Central memory CD8-positive, alpha-beta T cell (primary cell): ENCODE data around the gene MACO1.
"Not testable (repeated sequence)": the region's sequence is repeated elsewhere in the genome, so short reads cannot be mapped to it uniquely, and the experiment has no call there.

ENCODE experiments used
- ATAC-seq: fragments of 150-1000 bp; cut with Tn5 transposase; replicated peaks from 2 replicates; pipeline ENCODE4 v1.10.0; 2022; ENCODE audit warnings: mild to moderate bottlenecking, moderate FRiP score, moderate number of reproducible peaks; ENCODE audit not compliant: poor library complexity, severe bottlenecking; ENCODE audit errors: extremely low read depth
- DNase-seq, 2 donors: peaks; one replicate each; pipeline ENCODE4 v3.0.0; 2021; ENCODE audit warnings: low spot score in 2 of 2
- H3K27ac Mint-ChIP-seq: one replicate; pipeline ENCODE4 v1.8.0; 2022; ENCODE audit warnings: low read depth, mild to moderate bottlenecking, moderate library complexity, mixed read lengths
- H3K27me3 Mint-ChIP-seq: one replicate; pipeline ENCODE4 v1.8.0; 2022; ENCODE audit warnings: mixed read lengths
- H3K36me3 Mint-ChIP-seq: one replicate; pipeline ENCODE4 v1.8.0; 2022; ENCODE audit warnings: mild to moderate bottlenecking, moderate library complexity, mixed read lengths; ENCODE audit not compliant: insufficient read depth
- H3K4me1 Mint-ChIP-seq: one replicate; pipeline ENCODE4 v1.8.0; 2022; ENCODE audit warnings: mixed read lengths
- H3K4me3 Mint-ChIP-seq: one replicate; pipeline ENCODE4 v1.8.0; 2022; ENCODE audit warnings: mild to moderate bottlenecking, moderate library complexity, mixed read lengths
- H3K9me3 Mint-ChIP-seq: one replicate; pipeline ENCODE4 v1.8.0; 2022; ENCODE audit warnings: mixed read lengths

Gene MACO1

DNA sequence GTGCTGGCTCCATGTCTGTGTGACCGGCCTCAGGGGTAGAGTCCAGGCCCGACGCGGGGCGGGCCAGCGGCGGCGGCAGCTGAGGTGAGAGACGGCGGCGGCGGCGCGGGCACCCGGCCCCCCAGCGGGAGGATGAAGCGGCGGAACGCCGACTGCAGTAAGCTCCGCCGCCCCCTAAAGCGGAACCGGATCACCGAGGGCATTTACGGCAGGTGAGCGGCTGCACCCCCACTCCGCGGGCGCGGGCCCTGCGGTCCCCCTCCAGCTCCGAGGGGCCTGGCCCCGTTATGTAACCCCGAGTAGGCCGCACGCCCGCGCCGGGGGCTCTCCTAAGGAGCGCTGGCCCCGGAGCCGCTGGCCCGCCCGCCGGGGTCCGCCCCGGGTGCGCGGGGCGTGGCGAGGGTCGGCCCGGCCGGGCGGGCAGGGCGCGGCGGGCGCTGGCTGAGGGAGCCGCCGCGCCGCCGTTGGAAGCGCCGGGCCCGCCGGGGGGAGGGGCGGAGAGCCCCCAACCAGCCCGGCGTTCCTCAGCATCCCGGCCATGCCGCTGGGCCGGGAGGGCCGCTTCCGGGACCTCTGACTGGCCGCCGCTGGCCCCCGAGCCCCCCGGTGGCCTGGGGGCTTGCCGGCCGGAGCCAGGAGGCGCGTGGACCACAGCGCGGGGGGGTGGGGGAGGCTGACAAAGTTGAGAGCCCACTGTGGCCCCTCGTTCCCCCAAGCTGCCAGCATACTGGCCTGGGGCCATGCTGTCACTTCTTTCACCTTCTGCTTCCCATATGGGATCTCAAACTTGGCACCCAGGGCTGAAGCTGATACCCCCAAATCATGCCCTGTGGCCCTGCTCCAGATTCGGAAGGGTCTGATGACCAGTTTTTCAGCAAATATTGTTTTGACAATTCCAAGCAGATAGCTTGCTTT, 527 bp downstream of the MACO1 start:
- Mint-ChIP-seq H3K27me3 (no peaks in the 10 kb centered on the region), H3K4me3 (peak overlapping the region; percentile 97), H3K9me3 (no peaks in the 10 kb centered on the region), H3K36me3 (peaks cover 11% of the 10 kb centered on the region), H3K4me1 (peaks cover 48% of the 10 kb centered on the region), H3K27ac (peak overlapping the region; percentile 99)
- peak; percentile 45 for ATAC-seq
- DNase-seq: no peak

DNA sequence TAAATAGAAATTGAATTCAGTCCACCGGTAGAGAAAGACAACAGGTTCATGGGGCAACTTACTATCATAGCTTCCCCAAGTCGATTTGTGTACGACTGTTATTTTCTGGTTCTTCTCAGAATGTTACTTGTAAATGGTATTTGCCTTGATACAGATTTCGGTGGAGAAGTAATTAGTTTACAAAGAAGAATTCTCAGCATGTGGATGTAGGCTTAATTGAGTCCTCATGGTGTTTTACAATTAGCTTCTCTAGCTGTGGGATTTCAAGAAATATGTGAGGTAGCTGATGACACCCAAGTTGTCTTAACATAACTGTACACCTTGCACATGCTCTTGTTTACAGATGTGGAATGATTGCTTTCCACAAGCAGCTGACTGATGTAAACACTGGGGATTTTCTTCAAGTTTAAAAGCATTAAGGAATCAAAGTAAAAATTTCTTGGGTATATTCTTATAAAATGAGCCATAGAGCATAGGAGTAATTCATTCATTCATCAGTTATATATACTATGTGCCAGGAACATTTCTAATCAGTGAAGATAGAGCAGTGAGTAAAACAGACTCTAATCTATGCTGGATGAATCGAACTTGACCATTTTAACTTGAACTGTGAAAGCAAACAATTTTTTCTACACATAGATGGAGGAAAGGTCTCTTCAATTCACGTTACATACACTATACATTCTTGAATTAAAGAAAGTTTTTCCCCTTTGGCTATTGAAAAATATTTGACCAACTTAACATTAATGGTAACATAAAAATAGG, 1.4 kb downstream of the MACO1 start:
- no peak for DNase-seq
- Mint-ChIP-seq H3K4me1 (peaks cover 55% of the 10 kb centered on the region), H3K27ac (peak overlapping the region; percentile 87), H3K9me3 (no peaks in the 10 kb centered on the region), H3K4me3 (peak overlapping the region; percentile 97), H3K36me3 (peaks cover 11% of the 10 kb centered on the region), H3K27me3 (no peaks in the 10 kb centered on the region)
- no peak for ATAC-seq

DNA sequence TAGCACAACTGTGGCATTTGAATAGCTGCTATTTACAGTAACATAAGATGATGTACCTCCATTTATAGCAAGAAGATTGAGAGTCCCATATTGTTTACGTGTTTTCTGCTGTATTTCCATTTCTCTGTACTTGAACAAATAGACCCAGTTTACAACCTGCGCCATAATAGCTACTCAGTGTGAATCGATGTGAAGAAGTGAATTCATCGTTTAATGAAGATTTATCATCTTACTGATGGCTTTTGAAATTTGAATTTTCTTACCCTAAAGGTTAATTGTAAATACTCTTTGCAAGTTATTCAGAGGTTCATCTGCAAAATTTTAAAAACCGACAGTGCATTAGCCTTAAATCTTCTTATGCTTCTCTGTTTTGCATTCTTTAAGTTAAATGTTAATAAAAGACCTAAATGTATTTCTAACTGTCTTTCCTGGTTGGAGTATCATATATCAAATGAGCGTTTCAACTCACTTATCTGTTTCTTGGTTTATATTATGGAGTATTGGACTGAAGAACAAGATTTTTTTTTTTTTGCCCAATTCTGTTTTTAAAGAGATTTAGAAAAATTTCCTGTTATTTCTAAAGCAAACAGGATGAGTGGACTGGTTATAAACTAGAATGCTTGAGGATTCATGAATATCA, 2.2 kb downstream of the MACO1 start:
- peaks cover 11% of the 10 kb centered on the region for H3K36me3 Mint-ChIP-seq

DNA sequence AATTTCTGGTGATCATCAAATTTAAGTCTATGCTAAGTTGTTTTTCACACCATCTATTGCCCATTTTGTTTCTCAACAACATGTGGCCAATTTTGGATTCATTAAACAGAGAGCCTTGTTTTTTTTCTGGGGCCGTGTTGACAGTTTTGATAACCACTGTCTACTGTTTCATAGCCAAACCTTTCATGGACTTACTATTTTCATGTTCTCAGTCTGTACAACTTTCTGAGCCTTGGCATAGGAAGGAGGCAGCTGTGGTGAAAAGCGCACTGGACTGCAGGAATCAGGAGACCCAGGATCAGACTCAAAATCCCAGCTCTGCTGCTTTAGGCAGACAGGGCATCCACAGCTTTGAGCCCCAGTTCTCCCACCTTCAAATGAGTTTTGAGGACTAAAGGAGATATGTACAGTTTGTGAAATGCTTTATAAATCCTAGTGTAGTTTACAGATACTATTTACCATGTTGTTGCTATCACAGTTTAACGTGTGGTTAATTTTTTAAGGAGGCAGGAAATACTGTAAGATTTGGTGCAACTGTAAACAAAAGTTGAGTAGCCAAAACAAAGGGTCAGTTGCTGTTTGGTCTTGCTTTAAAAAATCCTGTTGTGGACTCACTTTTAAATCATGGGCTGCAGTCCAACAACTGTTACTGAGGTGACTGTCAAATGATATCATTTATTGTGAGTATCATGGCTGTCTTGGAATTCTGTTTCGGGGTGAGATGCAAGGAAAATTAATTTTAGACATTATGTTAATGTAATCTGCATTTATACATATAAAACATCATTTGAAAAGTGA, 2.9 kb downstream of the MACO1 start:
- no peaks in the 10 kb centered on the region for H3K9me3 Mint-ChIP-seq
- H3K36me3 Mint-ChIP-seq: peaks cover 11% of the 10 kb centered on the region
- H3K4me1 Mint-ChIP-seq: peaks cover 54% of the 10 kb centered on the region
- no peak for ATAC-seq
- H3K27ac Mint-ChIP-seq: peak overlapping the region; percentile 29
- peak overlapping the region; percentile 97 for H3K4me3 Mint-ChIP-seq
- DNase-seq: no peak
- no peaks in the 10 kb centered on the region for H3K27me3 Mint-ChIP-seq

More for the DNA sequence above, 2.2 kb downstream of the MACO1 start:
- H3K27me3 Mint-ChIP-seq: no peaks in the 10 kb centered on the region
- DNase-seq (no peak), ATAC-seq (no peak)
- H3K4me1 Mint-ChIP-seq: peaks cover 55% of the 10 kb centered on the region
- no peaks in the 10 kb centered on the region for H3K9me3 Mint-ChIP-seq
- H3K4me3 Mint-ChIP-seq: peak overlapping the region; percentile 97
- no peak overlapping the region for H3K27ac Mint-ChIP-seq

DNA sequence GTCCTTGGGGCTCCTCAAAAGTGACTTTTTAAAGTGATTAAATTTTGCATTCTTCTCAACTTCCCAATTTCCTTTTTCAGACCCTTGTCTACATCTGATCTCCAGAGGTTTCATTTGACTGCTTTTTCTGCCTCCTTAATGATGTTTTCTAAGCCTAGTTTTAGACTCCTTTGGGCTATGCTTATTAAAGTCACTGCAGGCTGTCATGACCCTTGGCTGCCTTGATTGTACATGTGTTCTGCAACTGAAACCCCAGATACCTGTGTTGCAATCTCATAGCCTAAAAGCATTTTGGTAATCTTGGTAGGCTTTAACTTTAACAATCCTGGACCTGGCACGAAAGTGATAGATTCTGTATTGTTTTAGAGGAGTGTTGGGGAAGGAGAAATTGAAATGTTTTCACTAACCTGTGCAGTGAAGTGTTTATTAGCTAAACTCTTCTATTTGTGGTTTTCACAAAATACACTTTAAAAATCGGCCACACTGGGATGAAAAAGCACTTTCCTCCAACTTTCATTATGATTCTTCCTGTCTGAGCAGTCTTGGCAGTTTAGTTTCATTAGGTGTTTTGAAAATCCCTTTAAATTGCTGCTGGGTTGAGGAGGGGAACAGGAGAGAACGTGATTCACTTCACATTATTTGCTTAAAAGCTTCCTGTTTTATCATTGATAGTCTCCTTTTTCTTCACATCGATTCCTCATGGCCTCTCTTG, 4.9 kb downstream of the MACO1 start:
- H3K4me3 Mint-ChIP-seq: peak overlapping the region; percentile 48
- H3K4me1 Mint-ChIP-seq: peaks cover 49% of the 10 kb centered on the region
- no peak for ATAC-seq
- no peaks in the 10 kb centered on the region for H3K27me3 Mint-ChIP-seq
- no peak for DNase-seq
- peak overlapping the region; percentile 89 for H3K27ac Mint-ChIP-seq
- H3K9me3 Mint-ChIP-seq: no peaks in the 10 kb centered on the region
- peaks cover 7% of the 10 kb centered on the region for H3K36me3 Mint-ChIP-seq

GRCh38 chr1:25437672-25438071, 7.0 kb downstream of the MACO1 start:
- H3K4me3 Mint-ChIP-seq: no peak overlapping the region
- no peaks in the 10 kb centered on the region for H3K27me3 Mint-ChIP-seq
- H3K36me3 Mint-ChIP-seq: peaks cover 4% of the 10 kb centered on the region
- no peaks in the 10 kb centered on the region for H3K9me3 Mint-ChIP-seq
- H3K4me1 Mint-ChIP-seq: peaks cover 58% of the 10 kb centered on the region
- DNase-seq (no peak), ATAC-seq (no peak)
- no peak overlapping the region for H3K27ac Mint-ChIP-seq

DNA sequence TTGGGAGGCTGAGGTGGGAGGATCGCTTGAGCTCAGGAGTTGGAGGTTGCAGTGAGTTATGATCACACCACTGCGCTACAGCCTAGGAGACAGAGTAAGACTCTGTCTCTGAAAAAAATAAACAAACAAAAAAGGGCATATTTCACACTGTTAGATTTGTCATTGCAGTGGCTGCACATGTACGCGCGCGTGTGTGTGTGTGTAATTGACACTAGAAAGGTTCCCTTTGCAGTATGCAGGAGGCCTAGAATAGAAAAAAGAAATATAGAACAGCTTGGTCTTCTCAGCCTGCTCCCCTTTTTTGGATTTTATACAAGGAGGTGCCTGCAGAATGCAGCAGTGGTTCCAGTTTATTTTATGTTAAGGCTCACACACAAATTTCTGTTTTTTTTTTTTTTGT, 8.6 kb downstream of the MACO1 start:
- ATAC-seq (no peak), DNase-seq (no peak)
- H3K9me3 Mint-ChIP-seq: no peaks in the 10 kb centered on the region
- no peak overlapping the region for H3K4me3 Mint-ChIP-seq
- H3K4me1 Mint-ChIP-seq: peaks cover 49% of the 10 kb centered on the region
- H3K27ac Mint-ChIP-seq: no peak overlapping the region
- peaks cover 4% of the 10 kb centered on the region for H3K36me3 Mint-ChIP-seq
- no peaks in the 10 kb centered on the region for H3K27me3 Mint-ChIP-seq

DNA sequence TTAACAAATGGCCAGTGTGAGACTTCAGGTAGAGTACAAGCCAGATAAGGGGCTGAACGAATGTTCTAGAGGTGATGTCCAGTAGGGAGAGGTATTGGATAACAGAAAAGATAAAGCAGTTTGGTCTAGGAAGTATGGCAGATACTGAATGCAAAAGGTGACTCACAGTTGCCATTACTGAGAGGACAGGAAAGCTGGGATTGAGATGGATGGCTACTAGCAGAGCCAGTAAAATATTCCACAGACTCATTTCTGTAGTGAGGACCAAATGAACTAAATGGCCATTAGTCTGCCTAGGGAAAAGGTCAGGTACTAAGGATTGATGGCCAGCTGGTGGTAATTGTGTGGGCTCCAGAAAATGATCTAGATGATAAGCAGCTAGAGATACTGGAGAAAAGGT, 11.5 kb downstream of the MACO1 start:
- ATAC-seq (no peak), DNase-seq (no peak)
- peaks cover 6% of the 10 kb centered on the region for H3K36me3 Mint-ChIP-seq
- peaks cover 32% of the 10 kb centered on the region for H3K4me1 Mint-ChIP-seq
- H3K9me3 Mint-ChIP-seq: no peaks in the 10 kb centered on the region
- no peak overlapping the region for H3K4me3 Mint-ChIP-seq
- H3K27ac Mint-ChIP-seq: no peak overlapping the region
- no peaks in the 10 kb centered on the region for H3K27me3 Mint-ChIP-seq

DNA sequence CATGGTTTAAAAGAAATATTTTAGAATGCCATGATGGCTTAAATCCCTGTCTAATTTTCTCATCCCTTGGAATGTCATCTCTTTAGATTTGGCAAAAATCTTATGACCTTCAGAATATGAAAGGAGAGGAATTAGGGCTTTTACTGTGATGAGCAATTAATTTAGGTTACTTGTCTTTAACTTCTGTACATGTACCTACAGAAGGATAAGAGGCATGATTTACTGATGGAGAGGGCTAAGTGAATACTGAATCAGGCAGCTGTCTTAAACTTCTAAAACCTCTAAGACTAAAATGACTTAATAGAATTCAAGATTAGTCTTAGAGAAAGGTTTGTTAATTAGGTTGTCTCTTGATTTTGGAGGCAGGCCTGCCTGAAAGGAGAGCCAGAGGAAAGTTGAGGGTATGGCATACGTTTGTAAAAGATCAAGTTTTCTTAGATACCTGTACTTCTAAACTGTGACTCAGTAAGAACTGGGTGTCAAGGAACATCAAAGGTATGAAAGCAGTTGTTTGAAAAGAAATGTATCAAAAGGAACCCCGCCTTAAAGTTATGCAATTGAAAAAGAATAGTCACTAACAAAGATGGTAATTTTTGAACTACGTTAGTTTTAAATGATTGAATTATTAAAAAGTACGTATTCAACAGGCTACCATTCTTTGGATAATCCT, 12.5 kb downstream of the MACO1 start:
- Mint-ChIP-seq H3K27ac (no peak overlapping the region), H3K36me3 (peaks cover 11% of the 10 kb centered on the region), H3K27me3 (no peaks in the 10 kb centered on the region), H3K4me1 (peaks cover 32% of the 10 kb centered on the region), H3K4me3 (no peak overlapping the region), H3K9me3 (no peaks in the 10 kb centered on the region)
- no peak for DNase-seq
- no peak for ATAC-seq

DNA sequence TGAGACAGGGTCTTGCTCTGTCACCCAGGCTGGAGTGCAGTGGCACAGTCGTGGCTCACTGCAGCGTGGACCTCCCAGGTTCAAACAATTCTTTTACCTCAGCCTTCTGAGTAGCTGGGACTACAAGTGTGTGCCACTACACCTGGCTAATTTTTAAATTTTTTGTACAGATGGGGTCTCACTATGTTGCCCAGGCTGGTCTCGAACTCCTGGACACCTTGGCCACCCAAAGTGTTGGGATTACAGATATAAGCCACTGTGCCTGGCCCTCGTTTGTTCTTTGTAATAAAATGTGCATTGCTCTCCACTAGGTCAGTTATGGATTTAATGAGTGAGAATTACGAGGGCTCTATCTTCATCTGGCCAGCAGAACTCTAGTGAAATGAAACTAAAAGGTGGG, 13.9 kb downstream of the MACO1 start:
- not testable (repeated sequence) for H3K4me3 Mint-ChIP-seq, DNase-seq, H3K27me3 Mint-ChIP-seq, ATAC-seq, H3K27ac Mint-ChIP-seq, H3K9me3 Mint-ChIP-seq
- peaks cover 32% of the 10 kb centered on the region for H3K4me1 Mint-ChIP-seq
- peaks cover 12% of the 10 kb centered on the region for H3K36me3 Mint-ChIP-seq

DNA sequence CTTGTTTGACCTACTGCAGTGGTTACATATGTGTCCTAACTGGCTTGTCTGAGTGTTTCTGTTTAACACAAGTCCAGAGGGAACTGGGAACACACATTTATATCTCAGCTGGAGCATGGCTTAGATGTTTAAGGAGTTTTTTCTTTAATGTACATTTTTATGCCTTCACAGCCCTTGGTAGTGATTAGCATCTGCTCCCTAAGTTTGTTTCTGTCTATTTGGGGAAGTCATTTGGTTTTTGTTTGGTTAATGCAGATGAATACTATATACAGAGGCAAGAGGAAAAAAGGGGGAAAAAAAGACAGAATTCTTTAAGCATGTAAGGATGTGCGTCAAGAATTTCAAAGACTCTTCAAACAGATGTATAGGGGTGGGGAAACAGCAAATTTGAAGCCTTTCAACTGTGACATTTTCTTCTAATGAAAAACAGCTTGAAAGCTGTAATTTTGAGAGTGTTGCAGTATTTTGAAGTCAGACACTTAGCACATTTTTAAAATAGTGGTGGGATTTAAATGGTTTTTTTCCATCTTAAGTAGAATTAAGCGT, 15.4 kb downstream of the MACO1 start:
- Mint-ChIP-seq H3K36me3 (peaks cover 14% of the 10 kb centered on the region), H3K27ac (no peak overlapping the region), H3K27me3 (no peaks in the 10 kb centered on the region), H3K4me1 (peaks cover 28% of the 10 kb centered on the region), H3K9me3 (no peaks in the 10 kb centered on the region), H3K4me3 (no peak overlapping the region)
- ATAC-seq (no peak), DNase-seq (no peak)
